ENCODE measurements around the gene UBAC2.

GRCh38 chr13:99395436-99395835, 194.8 kb downstream of the UBAC2 start:
- TF ChIP-seq CTCF (IDR thresholded peaks at IDR 0.05) (no peak), ZFX (IDR thresholded peaks at IDR 0.05; ENCODE audit: borderline replicate concordance) (no peak)
